Airway epithelial cell (primary cell): ENCODE measurements around the gene CIB2. TPM values are rescaled to one million over a fixed set of nuclear protein-coding genes. Genes with fewer than 3 reads are reported as not detected.

Source experiments
- total RNA-seq: library from RNA; depleted of rRNA; stranded (reverse); fragments of >200 nt; gene quantifications from 2 replicates; pipeline ENCODE4 v1.2.3, GENCODE V29; 2015

The CIB2 gene
- 4.5 and 9.4 TPM in 2 replicates for total RNA-seq

GRCh38 chr15:78131295-78132061, at the start of gene CIB2:
Gene CIB2, minus strand, starts transcription at chr15:78131445. Its CDS starts 230 bp downstream, at chr15:78131215.

GRCh38 chr15:78149068-78149804, 18.0 kb upstream of the CIB2 start, which contains the start of gene IDH3A:
Gene IDH3A, plus strand, starts transcription at chr15:78149362. Its CDS starts 42 bp downstream, at chr15:78149404.

GRCh38 chr15:78092261-78093041, 38.8 kb downstream of the CIB2 start, which contains the start of gene SH2D7:
Gene SH2D7, plus strand, starts transcription at chr15:78092561. Its CDS starts 24 bp downstream, at chr15:78092585.

GRCh38 chr15:78077053-78077870, 54.0 kb downstream of the CIB2 start, which contains the start of gene TBC1D2B:
Gene TBC1D2B, minus strand, starts transcription at chr15:78077711. Its CDS starts 59 bp downstream, at chr15:78077652.

Other genes with a start within 250 kb of the CIB2 start
- 15.9 and 20.9 TPM in 2 replicates for gene TBC1D2B, start 53.7 kb downstream of the CIB2 start, total RNA-seq
- not detected in 2 replicates for gene SH2D7, start 38.9 kb downstream of the CIB2 start, total RNA-seq
- gene IDH3A, start 17.9 kb upstream of the CIB2 start, total RNA-seq, result 43.4 and 54.6 TPM in 2 replicates
- not detected in 2 replicates for gene ACSBG1, start 103.1 kb upstream of the CIB2 start, total RNA-seq
- 5.6 and 6.1 TPM in 2 replicates for gene DNAJA4, start 133.1 kb upstream of the CIB2 start, total RNA-seq
- gene SKIC8, start 168.2 kb upstream of the CIB2 start, total RNA-seq, result 76.2 and 80.5 TPM in 2 replicates
- gene CRABP1, start 208.9 kb upstream of the CIB2 start, total RNA-seq, result not detected in 2 replicates